SK-N-MC (cell line): ENCODE results near the gene DPM2.

ENCODE experiments used
- EZH2 ChIP-seq: fragments of 200-600 bp; sonication (generic); IDR thresholded peaks from one replicate; pipeline ENCODE4 v1.6.1; 2017; ENCODE audit warnings: antibody characterized with exemption
- POLR2AphosphoS5 ChIP-seq: IDR thresholded peaks from 2 replicates; pipeline ENCODE4 v1.6.1; 2012; ENCODE audit warnings: mild to moderate bottlenecking, low read depth, low read length, borderline replicate concordance

DNA sequence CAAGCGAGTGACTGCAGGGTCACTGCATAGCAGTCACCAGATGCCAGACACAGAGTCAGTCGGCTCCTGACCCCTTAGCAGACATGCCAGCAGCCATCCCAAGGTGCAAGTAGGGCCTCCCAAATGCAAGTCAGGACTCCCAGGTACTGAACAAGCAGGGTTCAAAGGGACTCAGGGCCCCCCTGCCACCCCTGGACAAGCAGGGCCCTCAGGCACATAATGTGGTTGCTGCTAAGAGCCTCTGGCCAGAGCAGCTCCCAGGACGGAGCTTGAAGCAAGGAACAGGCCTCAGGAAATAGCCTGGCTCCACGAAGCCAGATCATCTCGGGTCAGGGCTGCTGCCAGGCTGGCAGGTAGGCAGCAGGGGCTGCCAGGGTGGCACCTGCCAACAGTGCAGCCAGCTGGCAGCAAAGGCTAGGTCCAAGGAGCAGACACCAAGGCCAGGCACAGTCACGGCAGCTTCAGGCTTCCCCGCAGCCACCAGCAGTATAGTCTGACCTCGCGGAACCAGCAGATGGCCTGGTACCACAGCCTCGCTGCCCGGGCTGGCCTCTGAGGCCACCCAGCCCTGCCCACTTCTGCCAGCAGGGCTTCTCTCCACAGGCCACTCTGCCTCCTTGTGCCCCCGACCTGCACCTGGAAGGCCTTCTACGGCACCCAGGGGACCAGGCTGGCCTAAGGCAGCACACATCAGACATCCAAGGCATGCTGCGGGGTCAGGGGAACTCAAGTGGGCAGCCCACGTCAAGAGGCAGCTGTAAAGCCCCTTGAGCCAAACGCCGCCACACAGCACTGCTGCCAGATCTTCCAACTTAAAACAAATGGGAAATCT, 35.7 kb upstream of the DPM2 start:
- no peak for TF ChIP-seq POLR2AphosphoS5
- TF ChIP-seq EZH2, result no peak
